ENCODE measurements around the gene PIGS. TPM values are rescaled to one million over a fixed set of nuclear protein-coding genes. Genes with fewer than 3 reads are reported as not detected.

PIGS gene
- total and polyA plus RNA-seq, 2 of the 13 experiments (the other 11 are each of a cell fraction or from before 2014, with no cell fraction given) = 31.7 to 42.6 TPM

DNA sequence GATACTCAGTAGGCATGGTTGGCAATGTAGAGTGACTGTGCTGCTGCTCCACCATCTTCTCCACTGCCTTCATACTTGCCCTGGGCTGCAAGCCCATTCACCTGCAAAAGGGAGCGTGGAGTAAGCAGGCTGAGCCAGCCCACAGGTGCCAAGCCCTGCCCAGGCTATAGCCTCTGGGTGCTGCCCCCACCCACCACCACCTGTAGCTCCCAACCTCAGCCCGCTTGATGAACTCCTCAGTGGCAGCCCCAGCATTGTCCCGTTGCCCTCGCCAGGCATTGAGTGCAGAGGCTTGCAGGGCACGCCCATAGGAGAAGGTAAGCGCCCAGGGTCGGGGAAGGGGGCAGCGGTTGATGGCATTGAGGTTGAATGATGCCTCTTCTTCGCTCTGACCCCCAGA, 2.2 kb upstream of the PIGS start:
- Histone ChIP-seq H3K27me3 (ENCODE audit: control insufficient read depth in 1 of 2, insufficient read depth in 2 of 2, low read length in 2 of 2) (no peaks in the 10 kb centered on the region), H3K27ac (ENCODE audit: extremely low read length, insufficient read depth, low read length) (no peak overlapping the region), H3K79me2 (ENCODE audit: insufficient read depth, low read length) (peaks cover 17% of the 10 kb centered on the region), H3K36me3 (replicated peaks in 1 of 2; ENCODE audit: control insufficient read depth in 1 of 2, insufficient read depth in 2 of 2, low read length in 2 of 2) (peaks cover 2 to 11% of the 10 kb centered on the region in 2 experiments; a peak in 4 of 5 replicates), H4K20me1 (ENCODE audit: insufficient read depth, low read length) (no peaks in the 10 kb centered on the region), H3K9me3 (ENCODE audit: low read length) (no peaks in the 10 kb centered on the region), H3K9ac (ENCODE audit: insufficient read depth, low read depth, low read length) (no peak overlapping the region), H2AFZ (ENCODE audit: low read length) (no peak overlapping the region), H3K4me2 (ENCODE audit: low read depth, low read length) (no peak overlapping the region), H3K4me1 (ENCODE audit: insufficient read depth, low read length) (peaks cover 64% of the 10 kb centered on the region), H3K4me3 (replicated peaks in 1 of 3; ENCODE audit: insufficient read depth in 1 of 3, low read depth in 2 of 3, low read length in 3 of 3) (no peak overlapping the region)
- DNase-seq (ENCODE audit: low spot score) (no peak), ATAC-seq (no peak), FAIRE-seq (no peak)
- 97% methylated on average over 6 of the region's 9 CpGs for WGBS (ENCODE audit: low lambda C conversion rate)
- no TSS peak for BruUV-seq (replicated peaks)
- ChIA-PET CTCF (ENCODE audit: low intra/inter-chr PET ratio, low total read pairs) (no interaction called here), POLR2A (no interaction called here)
- TF ChIP-seq, protein P1, sequence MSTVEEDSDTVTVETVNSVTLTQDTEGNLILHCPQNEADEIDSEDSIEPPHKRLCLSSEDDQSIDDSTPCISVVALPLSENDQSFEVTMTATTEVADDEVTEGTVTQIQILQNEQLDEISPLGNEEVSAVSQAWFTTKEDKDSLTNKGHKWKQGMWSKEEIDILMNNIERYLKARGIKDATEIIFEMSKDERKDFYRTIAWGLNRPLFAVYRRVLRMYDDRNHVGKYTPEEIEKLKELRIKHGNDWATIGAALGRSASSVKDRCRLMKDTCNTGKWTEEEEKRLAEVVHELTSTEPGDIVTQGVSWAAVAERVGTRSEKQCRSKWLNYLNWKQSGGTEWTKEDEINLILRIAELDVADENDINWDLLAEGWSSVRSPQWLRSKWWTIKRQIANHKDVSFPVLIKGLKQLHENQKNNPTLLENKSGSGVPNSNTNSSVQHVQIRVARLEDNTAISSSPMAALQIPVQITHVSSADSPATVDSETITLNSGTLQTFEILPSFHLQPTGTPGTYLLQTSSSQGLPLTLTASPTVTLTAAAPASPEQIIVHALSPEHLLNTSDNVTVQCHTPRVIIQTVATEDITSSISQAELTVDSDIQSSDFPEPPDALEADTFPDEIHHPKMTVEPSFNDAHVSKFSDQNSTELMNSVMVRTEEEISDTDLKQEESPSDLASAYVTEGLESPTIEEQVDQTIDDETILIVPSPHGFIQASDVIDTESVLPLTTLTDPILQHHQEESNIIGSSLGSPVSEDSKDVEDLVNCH (CRISPR knock-in tag; IDR thresholded peaks at IDR 0.05) = no peak
- no peak for TF ChIP-seq HOXA5 (CRISPR knock-in tag; IDR thresholded peaks at IDR 0.05)
- intact Hi-C loops (cut with micrococcal nuclease; ENCODE audit: unreplicated experiment) = no loop called here
- in situ Hi-C loops (cut with HindIII; ENCODE audit: extremely low pct_ligation_motif_present, low pct_unique_long_range_greater_than_20kb) = loop anchor here (5.0 kb wide), 1 partner anchor 49 kb away; no protein-coding TSS in a partner anchor

DNA sequence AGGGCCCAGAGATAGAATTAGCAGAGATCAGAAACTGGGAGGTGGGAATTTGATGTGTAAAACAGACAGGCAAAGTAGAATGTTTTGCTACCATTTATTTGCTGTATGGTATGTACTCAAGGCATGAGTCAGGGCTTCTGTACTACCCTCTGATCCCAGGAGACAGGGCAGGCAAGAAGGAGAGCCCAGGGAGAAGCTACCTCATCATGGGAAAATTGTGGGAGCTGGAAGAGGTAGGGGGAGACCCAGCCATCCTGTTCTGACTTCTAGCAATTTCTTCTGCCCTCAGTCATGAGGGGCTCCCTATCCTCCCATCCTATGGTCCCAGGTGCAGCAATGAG, 1.7 kb upstream of the PIGS start:
- POLR2A ChIA-PET = interaction anchor here (0.8 kb wide), 1 partner anchor 26 kb away, joined by 3 read pairs; no protein-coding TSS in a partner anchor
- ATAC-seq = no peak

More for the DNA sequence above, 1.7 kb upstream of the PIGS start:
- CTCF ChIA-PET (ENCODE audit: low intra/inter-chr PET ratio, low total read pairs) = no interaction called here
- peaks cover 64% of the 10 kb centered on the region for H3K4me1 ChIP-seq (ENCODE audit: insufficient read depth, low read length)
- TF ChIP-seq ZNF24 (IDR thresholded peaks at IDR 0.05) = no peak
- TF ChIP-seq SAP130 (CRISPR knock-in tag; IDR thresholded peaks at IDR 0.05; ENCODE audit: low read depth) = 0 out of 2 replicates have a peak, but pooled peaks have one; percentile 3
- peak; percentile 45; the same call in 1 of the 2 replicates for TF ChIP-seq FOSL2 (CRISPR knock-in tag; IDR thresholded peaks at IDR 0.05)
- no peak for TF ChIP-seq CC2D1A (CRISPR knock-in tag; IDR thresholded peaks at IDR 0.05)
- no peak for TF ChIP-seq NFRKB (IDR thresholded peaks at IDR 0.05)
- peak in 1 of 2 experiments; percentile 5; a peak in 1 of 4 replicates for TF ChIP-seq EP300 (IDR thresholded peaks at IDR 0.05; ENCODE audit: low read depth in 2 of 2, low read length in 2 of 2)
- TF ChIP-seq EP300 (CRISPR knock-in tag; IDR thresholded peaks at IDR 0.05; ENCODE audit: borderline replicate concordance) = no peak
- TF ChIP-seq ZSCAN21 (CRISPR knock-in tag; IDR thresholded peaks at IDR 0.05; ENCODE audit: borderline replicate concordance) = no peak
- peak; percentile 15; the same call in 1 of the 3 replicates for TF ChIP-seq MXI1 (IDR thresholded peaks at IDR 0.05; ENCODE audit: borderline replicate concordance, low read depth, low read length)
- TF ChIP-seq TBX3 (IDR thresholded peaks at IDR 0.05; ENCODE audit: borderline replicate concordance) = peak; percentile 46; the same call in 1 of the 2 replicates
- no peak for TF ChIP-seq ZNF569 (CRISPR knock-in tag; IDR thresholded peaks at IDR 0.05; ENCODE audit: borderline replicate concordance)
- no peak overlapping the region for H2AFZ ChIP-seq (ENCODE audit: low read length)
- BruUV-seq (replicated peaks) = no TSS peak
- intact Hi-C loops (cut with micrococcal nuclease; ENCODE audit: unreplicated experiment) = no loop called here
- peak; percentile 28 for DNase-seq (ENCODE audit: low spot score)
- H3K4me3 ChIP-seq (replicated peaks in 1 of 3; ENCODE audit: insufficient read depth in 1 of 3, low read depth in 2 of 3, low read length in 3 of 3) = no peak overlapping the region
- no peaks in the 10 kb centered on the region for H3K9me3 ChIP-seq (ENCODE audit: low read length)
- H3K27me3 ChIP-seq (ENCODE audit: control insufficient read depth in 1 of 2, insufficient read depth in 2 of 2, low read length in 2 of 2) = no peaks in the 10 kb centered on the region
- in situ Hi-C loops (cut with HindIII; ENCODE audit: extremely low pct_ligation_motif_present, low pct_unique_long_range_greater_than_20kb) = loop anchor here (5.0 kb wide), 1 partner anchor 49 kb away; no protein-coding TSS in a partner anchor
- H3K4me2 ChIP-seq (ENCODE audit: low read depth, low read length) = no peak overlapping the region
- no peak for FAIRE-seq
- no peak overlapping the region for H3K9ac ChIP-seq (ENCODE audit: insufficient read depth, low read depth, low read length)
- H3K27ac ChIP-seq (ENCODE audit: extremely low read length, insufficient read depth, low read length) = no peak overlapping the region
- peaks cover 0 to 6% of the 10 kb centered on the region in 2 experiments; a peak in 3 of 5 replicates for H3K36me3 ChIP-seq (replicated peaks in 1 of 2; ENCODE audit: control insufficient read depth in 1 of 2, insufficient read depth in 2 of 2, low read length in 2 of 2)
- H4K20me1 ChIP-seq (ENCODE audit: insufficient read depth, low read length) = no peaks in the 10 kb centered on the region
- peaks cover 17% of the 10 kb centered on the region for H3K79me2 ChIP-seq (ENCODE audit: insufficient read depth, low read length)
